ENCODE measurements around the gene COQ8B.
"Not testable (repeated sequence)": the region's sequence is repeated elsewhere in the genome, so short reads cannot be mapped to it uniquely, and the experiment has no call there.

Gene COQ8B
- 25.3 to 51.9 (median 40.4) reads per million in 4 donors for total RNA-seq

DNA sequence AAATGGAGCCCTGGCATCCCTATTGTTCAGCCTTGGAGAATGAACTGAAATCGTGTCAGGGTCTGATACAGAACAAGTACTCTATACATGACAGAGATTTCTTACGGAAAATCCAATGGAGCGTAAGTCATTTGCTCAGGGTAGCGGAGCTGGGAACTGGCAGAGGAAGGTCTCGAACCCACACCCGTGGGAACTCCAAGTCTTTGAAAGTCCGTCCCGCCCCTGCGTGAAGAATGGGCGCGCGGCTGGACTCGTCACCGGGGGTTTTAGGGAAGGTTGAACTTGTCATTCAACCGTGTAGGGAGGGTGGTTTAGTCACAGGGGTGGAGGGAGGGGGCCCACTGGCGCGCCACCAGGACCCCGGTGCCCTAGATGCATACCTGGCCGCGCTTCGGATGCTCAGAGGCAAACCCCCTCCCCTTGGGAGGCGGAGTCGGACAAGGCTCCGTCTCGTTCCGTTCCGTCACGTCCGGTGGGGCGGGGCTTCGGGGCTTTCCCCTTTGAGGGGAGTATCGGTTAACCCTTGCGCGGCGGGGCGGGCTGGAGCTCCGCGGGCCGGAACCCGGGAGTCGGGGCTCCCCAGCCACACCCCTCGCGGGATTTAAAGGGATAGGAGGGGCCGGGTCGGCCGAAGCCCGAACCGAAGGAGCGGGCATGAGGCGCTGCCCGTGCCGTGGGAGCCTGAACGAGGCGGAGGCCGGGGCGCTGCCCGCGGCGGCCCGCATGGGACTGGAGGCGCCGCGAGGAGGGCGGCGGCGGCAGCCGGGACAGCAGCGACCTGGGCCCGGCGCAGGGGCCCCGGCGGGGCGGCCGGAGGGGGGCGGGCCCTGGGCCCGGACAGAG is at the start of gene COQ8B, which contains the start of gene ITPKC:
Gene COQ8B (minus strand): TSS at position 405 of the 843 bp plus-strand sequence. CDS start 2,254 bp downstream, outside the sequence.
Gene ITPKC (plus strand): TSS at position 631 of the 843 bp plus-strand sequence. CDS start 24 bp downstream, at position 655.
- DNase-seq = peak; percentile 97 to 100 (median 99)

DNA sequence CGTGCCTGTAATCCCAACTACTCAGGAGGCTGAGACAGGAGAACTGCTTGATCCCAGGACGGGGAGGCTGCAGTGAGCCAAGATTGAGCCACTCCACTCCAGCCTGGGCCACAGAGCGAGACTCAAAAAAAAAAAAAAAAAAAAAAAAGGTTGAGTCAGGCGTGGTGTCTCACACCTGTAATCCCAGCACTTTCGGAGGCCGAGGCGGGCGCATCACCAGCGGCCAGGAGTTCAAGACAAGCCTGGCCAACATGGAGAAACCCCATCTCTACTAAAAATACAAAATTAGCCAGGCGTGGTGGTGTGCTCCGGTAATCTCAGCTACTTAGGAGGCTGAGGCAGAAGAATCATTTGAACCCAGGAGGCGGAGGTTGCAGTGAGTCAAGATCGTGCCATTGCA is 49.7 kb upstream of the COQ8B start:
- not testable (repeated sequence) for DNase-seq

- no peak for DNase-seq
Observed at GRCh38 chr19:40763963-40764362, 47.3 kb upstream of the COQ8B start.

DNA sequence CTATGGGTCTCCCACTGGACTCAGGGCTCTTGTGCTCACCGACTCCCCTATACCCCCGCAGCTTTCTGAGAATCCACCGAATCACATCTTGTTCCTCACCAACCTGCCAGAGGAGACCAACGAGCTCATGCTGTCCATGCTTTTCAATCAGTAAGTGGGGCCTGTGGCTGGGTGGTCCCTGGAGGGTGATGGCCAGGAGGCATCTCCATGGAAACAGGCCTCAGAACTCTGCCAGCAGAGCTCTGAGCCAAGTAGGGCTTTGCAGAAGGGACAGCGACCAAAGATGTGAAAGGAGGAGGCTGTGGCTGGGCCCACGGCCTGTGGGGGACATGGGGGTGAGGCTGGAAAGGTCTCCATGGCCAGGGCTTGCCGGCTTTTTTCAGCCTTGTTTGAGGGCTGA is 46.8 kb upstream of the COQ8B start:
- no peak for DNase-seq

DNA sequence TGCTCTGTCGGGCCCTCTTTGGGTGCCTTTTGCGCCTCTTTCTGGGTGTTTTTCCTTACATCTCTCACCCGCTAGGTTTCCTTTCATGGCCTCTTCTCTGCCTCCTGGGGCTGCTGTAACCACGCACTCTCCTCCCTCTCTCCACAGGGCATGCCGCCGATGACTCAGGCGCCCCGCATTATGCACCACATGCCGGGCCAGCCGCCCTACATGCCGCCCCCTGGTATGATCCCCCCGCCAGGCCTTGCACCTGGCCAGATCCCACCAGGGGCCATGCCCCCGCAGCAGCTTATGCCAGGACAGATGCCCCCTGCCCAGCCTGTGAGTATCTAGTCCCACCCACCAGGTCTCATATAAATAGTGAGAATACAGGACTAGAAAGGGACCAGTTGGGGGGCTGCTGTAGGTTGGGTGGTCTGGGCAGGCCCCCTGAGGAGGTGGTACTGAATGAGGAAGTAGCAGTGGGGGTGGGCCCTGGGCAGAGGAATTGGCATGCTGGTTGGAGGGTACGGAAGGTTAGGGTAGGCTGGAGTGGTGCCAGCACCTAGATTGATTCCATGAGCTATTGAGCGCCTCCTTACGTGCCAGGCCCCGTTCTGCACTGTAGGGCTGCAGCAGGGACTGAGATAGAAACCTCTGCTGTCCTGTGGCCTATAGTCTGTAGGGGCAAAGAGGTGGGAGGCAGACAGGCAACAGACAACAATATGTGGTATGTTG is 46.2 kb upstream of the COQ8B start:
- no peak for DNase-seq

- DNase-seq = no peak
Observed at GRCh38 chr19:40759352-40759751, 42.7 kb upstream of the COQ8B start.

DNA sequence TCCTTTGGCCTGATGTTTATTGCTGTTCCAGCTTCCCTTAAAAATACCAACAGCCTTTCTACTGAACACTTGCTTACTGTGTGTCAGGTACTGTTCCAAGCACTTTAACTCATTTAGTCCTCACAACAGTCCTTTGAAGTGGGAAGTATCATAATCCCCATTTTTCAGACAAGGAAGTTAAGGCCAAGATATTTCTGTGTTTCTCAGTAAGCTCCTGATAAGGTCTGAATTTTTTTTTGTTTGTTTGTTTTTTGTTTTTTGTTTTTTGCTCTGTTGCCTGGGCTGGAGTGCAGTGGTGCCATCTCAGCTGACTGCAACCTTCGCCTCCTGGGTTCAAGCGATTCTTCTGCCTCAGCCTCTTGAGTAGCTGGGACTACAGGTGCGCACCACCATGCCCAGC is 41.8 kb upstream of the COQ8B start:
- no peak for DNase-seq

GRCh38 chr19:40756502-40757110 is 39.9 kb upstream of the COQ8B start:
- peak in 1 of 5 donors; percentile 19 for DNase-seq

DNA sequence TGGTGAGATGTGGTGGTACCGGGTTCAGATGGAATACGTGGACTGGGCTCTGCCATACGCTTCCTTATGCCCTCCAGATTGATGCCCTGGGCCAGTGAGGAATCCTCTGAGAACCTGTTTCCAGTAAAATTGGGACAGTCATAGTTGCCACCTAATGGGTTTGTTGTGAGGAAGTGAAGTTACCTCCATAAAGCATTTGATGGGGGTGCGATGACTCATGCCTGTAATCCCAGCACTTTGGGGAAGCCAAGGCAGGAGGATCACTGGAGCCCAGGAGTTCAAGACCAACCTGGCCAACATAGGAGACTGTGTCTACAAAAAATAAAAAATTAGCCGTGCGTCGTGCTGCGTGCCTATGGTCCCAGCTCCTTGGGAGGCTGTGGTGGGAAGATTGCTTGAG is 39.1 kb upstream of the COQ8B start:
- no peak for DNase-seq

DNA sequence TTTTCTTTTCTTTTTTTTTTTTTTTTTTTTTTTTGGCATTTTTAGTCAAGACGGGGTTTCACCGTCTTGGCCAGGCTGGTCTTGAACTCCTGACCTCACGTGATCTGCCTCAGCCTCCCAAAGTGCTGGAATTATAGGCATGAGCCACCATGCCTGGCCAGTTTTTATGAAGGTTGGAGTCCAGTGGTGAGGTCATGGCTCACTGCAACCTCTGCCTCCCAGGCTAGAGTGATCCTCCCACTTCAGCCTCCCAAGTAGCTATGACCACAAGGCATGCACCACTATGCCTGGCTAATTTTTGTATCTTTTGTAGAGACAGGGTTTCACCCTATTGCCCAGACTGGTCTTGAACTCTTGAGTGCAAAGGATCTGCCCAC is 38.5 kb upstream of the COQ8B start:
- no peak for DNase-seq

DNA sequence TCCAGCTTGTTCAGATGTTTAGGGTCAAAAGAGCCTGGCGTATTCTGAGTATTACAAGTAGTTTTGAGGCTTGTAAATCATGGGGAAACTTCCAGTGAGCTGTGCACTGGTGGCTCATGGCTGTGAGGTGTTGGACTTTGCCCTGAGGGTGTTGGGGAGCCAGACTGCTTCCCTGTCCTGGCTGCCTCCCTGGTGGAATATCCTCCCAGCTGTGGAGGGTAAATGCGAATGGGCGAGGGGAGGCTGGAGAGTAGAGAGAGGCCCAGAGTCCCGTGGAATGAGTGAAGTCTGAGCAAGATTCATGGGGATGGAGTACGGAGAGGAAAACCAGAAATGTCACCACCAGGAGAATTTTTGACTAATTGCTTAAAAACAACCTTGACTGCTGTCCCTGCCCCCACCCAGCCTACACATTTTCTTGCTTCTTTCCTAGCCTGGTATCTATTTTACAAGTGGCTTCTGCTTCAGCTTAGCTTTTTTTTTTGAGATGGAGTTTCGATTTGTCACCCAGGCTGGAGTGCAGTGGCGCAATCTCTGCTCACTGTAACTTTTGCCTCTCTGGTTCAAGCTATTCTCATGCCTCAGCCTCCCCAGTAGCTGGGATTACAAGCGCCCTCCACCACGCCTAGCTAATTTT is 38.0 kb upstream of the COQ8B start:
- DNase-seq = peak in 1 of 5 donors; percentile 68

DNA sequence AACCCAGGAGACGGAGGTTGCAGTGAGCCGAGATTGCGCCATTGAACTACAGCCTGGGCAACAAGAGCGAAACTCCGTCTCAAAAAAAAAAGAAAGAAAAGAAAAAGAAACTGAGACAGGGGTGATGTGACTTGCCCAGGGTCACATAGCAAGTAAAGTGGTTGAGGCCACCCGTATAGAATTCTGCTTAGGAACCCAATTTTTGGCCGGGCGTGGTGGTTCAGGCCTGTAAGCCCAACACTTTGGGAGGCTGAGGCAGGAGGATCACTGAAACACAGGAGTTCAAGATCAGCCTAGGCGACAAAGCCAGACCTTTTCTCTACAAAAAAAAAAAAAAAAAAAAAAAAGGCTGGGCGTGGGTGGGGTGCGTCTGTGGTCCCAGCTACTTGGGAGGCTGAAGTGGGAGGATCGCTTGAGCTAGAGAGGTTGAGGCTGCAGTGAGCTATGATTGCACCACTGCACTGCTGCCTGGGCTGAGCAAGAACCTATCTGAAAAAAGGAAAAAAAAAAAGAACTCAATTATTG is 35.6 kb upstream of the COQ8B start:
- peak in 1 of 5 donors; percentile 31 for DNase-seq

GRCh38 chr19:40750874-40751537 is 34.3 kb upstream of the COQ8B start, which contains the start of gene SNRPA:
TSS of gene SNRPA (plus strand) at chr19:40751203. CDS start at chr19:40751409, 206 bp downstream.
- peak; percentile 90 to 97 (median 94) for DNase-seq

DNA sequence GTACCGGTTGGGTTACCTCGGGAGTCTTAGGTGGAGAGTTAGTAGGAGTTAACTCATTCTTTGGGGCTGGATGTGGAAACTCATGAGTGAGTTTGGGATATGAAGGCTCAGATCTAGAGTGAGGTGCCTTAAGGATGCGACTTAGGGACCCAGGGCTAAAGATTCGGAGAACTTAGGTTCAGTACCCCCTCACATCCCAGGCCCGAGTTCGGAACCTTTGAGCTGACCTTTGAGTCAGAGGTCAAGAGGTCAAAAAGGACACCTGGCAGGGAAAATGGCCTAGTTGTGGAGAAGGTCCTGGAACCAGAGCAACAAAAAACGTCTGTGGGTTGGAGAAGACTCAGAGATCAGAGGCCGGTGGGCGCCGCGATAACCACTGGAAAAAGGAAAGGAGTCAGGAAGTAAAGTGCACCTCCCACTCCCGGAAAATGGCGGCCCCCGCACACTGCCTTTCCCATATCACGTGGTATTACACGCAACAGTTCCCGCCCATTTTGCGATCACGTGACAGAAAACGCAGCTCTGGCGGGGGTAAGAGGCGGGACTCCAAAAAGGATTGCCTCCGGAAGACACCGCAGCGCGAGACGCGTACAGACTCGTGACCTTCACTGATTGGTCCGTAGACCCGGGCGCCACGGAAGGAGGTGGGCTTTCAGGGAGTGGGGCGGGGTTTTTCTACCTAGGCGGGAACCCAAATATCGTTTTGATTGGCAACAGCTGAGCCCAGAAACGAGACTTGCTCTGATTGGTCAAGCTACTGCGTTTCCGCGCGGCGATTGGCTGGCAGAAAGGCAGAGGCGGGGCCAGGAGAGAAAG is 33.6 kb upstream of the COQ8B start, which contains the start of gene ACTMAP:
Gene ACTMAP (minus strand): TSS at position 420 of the 816 bp plus-strand sequence. CDS start 674 bp downstream, outside the sequence.
- peak; percentile 99 to 100 (median 99) for DNase-seq

DNA sequence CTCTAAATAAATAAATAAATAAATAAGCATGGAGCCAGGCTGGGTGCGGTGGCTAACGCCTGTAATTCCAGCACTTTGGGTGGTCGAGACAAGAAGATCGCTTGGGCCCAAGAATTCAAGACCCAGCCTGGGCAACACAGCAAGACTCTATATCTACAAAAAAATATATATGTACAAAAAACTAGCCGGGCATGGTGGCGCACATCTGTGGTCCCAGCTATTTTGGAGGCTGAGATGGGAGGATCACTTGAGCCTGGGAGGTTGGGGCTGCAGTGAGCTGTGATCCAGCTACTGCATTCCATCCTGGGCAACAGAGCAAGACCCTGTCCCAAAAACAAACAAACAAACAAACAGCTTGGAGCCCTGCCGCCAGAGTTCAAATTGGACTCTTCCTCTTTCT is 30.9 kb upstream of the COQ8B start:
- no peak for DNase-seq

- no peak for DNase-seq
Observed at GRCh38 chr19:40745402-40745780, 28.7 kb upstream of the COQ8B start.

DNA sequence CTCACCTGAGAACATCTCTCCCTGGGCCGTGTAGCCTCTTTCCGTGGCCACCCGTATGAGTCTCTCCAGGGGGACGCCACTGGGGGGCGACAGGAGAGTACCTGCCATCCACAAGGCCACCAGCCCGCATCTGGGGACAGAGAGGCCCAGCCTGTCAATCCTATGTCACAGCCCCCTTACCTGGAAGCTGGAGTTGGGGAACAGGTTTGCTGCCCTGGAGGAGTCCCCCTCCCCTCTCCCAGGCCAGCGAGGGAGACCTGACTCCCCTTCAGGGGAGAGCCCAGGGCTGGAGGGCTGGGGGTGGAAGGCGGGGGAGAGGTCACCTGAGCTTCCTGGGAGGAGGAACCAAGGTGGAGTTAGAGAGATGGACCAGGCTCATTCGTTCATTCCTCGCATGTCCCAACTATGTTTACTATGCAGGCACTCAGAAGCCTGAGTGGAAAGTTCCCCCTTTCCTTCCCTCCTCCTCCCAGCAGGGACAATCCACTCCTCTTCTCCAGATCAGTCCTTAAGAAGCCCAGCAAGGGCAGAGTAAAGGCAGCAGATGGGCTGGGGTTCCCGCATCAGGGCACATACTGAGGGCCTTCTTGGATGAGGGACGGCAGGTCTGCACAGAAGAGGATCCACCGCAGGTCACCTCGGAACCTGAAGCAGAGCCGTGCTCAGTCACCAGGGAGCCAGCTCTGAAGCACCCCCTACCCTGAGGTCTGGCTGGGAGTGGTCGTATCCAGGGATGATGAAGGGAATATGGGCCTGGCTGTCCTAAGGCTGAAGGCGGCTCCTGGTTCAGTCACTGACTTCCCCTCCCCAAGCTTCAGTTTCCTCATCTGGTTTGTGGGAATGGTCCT is 28.1 kb upstream of the COQ8B start:
- DNase-seq = no peak

DNA sequence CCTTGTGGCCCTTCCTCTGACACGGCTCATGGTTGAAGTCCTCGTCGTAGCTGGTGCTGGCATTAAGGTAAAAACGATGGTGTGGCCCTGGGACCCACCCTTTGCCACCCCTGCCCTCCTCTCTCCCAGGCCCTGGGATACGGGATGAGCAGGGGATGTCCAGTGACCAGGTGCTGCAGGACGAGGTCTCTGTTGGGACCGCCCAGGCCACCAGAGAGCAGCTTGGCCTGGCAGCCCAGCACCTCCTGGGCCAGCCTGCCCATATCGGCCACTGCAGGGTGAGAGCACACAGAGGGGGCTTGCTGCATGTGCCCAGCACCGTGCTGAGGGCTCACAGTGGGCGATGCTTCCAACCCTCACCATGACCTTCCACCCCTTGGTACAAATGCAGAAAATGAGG is 27.2 kb upstream of the COQ8B start:
- DNase-seq = no peak

GRCh38 chr19:40742886-40743285 is 26.2 kb upstream of the COQ8B start:
- no peak for DNase-seq

DNA sequence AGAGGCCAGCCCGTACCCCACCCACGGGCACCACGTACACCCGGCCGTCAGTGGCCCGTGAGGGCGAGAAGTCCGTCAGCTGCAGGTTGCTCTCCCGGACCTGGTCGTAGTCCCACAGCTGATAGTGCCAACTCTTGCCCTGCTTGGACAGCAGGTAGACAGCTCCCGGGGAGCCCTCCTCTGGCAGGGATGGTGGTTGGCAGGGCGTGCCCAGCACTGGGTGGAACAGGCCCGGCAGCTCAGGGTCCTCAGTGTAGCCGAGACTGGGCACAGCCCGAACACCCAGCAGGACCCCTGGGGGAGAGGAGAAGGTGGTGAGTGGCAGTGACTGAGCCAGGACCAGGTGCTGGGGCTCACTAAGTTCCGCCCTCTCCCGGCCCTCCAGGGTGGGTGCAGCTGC is 25.8 kb upstream of the COQ8B start:
- no peak for DNase-seq
